Rectal smooth muscle tissue (tissue), 1 donor: ENCODE data around the gene SMAD7.

Experiments
- H3K27ac ChIP-seq: one replicate; pipeline ENCODE4 v1.7.0; 2013; ENCODE audit warnings: low read depth, low read length, inconsistent platforms
- H3K27me3 ChIP-seq: one replicate; pipeline ENCODE4 v1.7.0; 2013; ENCODE audit warnings: low read length; ENCODE audit not compliant: control insufficient read depth, insufficient read depth
- H3K36me3 ChIP-seq: one replicate; pipeline ENCODE4 v1.7.0; 2013; ENCODE audit warnings: low read length; ENCODE audit not compliant: control insufficient read depth, insufficient read depth
- H3K4me1 ChIP-seq: one replicate; pipeline ENCODE4 v1.7.0; 2013; ENCODE audit warnings: low read length; ENCODE audit not compliant: control insufficient read depth, insufficient read depth
- H3K4me3 ChIP-seq: one replicate; pipeline ENCODE4 v1.7.0; 2013; ENCODE audit warnings: low read length
- H3K9ac ChIP-seq: one replicate; pipeline ENCODE4 v1.7.0; 2013; ENCODE audit warnings: low read length

Gene SMAD7

DNA sequence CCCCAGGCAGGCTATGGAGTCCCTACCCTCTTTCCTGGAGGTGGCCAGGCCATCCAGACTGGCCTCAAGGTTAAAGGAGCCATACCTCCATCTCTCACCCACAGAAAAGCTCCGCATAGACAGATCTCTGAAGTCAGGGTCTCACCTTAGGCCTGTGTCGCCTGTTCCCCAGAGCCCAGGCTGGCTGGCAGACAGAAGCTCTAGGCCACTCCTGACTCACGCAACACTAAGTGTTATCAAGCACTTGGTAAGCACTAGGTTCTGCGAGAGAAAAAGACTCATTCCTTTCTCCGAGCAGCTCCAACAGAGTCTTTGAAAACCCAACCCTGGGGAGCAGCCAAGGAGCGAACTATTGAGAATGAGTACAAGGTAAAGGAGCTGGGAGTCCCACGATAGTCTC, 6.1 kb downstream of the SMAD7 start:
- no peaks in the 10 kb centered on the region for H3K27me3 ChIP-seq
- H3K36me3 ChIP-seq, result no peaks in the 10 kb centered on the region
- peak overlapping the region; percentile 16 for H3K27ac ChIP-seq
- H3K4me3 ChIP-seq, result no peak overlapping the region
- H3K9ac ChIP-seq, result no peak overlapping the region
- peaks cover 59% of the 10 kb centered on the region for H3K4me1 ChIP-seq

DNA sequence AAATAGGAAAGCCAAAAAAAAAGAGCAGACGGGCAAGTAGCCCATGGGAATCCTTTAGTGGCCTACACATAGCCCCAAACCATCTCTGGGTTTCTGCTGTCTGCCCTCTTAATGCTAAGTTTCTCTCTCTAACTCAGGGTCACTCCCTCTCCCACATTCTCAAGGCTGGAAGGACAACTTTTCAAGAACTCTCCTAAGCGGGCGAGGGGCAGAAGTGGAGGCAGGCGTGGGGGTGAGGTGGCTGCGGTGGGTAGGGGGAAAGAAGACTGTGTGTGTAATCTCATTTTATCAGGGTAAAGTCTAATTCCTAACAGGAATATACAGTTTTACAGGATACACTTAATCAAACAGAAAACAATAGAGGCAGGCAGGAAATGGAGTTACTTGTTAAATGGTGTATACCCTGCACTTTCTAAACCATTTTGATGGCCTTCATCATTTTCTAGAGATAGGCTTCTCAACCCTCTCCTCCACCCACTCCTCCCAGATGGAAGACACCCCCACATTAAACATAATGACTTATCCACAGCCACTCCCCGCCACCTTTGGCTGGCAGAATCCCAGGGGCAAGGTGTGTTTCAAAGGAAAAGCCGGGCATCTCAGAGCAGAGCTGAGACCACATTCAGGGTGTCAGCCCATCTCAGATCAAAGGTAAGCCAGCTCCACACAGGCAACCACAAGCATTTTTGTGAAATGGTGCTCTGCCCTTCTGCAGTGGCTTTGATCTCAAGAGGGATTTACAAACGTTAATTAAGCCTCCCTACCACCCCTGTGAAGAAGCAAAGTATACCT, 6.8 kb downstream of the SMAD7 start:
- Histone ChIP-seq H3K36me3 (no peaks in the 10 kb centered on the region), H3K27me3 (no peaks in the 10 kb centered on the region), H3K4me3 (no peak overlapping the region), H3K9ac (no peak overlapping the region), H3K27ac (peak overlapping the region; percentile 69), H3K4me1 (peaks cover 61% of the 10 kb centered on the region)

DNA sequence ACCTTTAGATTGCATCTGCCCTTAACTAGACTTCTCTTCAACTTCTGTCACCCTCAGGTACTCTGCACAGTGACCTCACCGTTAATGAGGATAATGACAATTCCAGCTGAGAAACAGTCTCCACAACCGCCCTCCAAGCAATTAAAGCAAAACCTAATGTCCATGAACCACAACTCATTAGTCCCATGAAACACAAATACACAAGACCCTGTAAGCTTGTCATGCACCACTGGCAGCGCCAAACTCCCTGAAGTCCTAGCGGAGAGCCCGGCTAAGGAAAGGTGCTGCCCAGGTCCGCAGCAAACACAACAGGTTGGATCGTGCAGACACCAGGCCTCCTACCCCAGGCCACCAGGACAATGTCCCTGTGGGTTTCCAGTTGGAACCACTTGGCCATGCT, 7.4 kb downstream of the SMAD7 start:
- H3K27me3 ChIP-seq, result no peaks in the 10 kb centered on the region

DNA sequence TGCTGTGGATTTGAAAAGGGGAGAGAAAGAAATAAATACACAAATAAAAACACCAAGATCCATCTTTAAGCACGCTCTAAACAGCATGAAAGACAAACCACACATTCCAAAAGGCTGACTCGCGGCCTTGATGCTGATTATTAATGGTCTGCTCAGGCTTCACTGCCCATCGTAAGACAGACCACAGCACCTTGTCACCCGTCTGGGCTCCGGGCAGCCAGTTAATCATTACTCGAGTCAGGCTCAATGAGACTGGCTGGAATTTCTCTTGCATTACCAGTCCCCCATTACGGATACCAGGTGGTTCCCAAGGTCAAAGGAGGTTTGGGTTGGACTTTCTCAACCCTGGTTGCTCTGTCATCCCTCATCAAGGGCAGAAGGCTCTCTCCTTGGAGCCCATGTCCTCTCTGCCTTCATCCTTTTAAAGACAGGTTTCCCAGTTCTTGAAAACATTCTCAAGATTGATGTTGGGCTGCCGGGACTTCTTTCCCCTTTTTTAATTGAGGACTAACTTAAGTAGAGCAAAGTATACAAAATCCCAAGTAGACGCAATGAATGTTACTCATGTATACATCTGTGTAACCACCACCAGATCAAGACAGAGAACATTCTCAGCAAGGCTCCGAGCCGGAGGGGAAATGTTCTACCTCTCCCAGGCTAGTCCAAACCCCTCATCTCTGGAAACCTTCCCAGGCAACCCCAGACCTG, 8.1 kb downstream of the SMAD7 start:
- no peaks in the 10 kb centered on the region for H3K27me3 ChIP-seq
- H3K4me1 ChIP-seq, result peaks cover 64% of the 10 kb centered on the region
- H3K9ac ChIP-seq, result no peak overlapping the region
- peak overlapping the region; percentile 6 for H3K4me3 ChIP-seq
- no peaks in the 10 kb centered on the region for H3K36me3 ChIP-seq
- H3K27ac ChIP-seq, result peak overlapping the region; percentile 69

More for the DNA sequence above, 7.4 kb downstream of the SMAD7 start:
- Histone ChIP-seq H3K4me3 (peak overlapping the region; percentile 6), H3K36me3 (no peaks in the 10 kb centered on the region), H3K9ac (no peak overlapping the region), H3K4me1 (peaks cover 65% of the 10 kb centered on the region), H3K27ac (peak overlapping the region; percentile 69)

DNA sequence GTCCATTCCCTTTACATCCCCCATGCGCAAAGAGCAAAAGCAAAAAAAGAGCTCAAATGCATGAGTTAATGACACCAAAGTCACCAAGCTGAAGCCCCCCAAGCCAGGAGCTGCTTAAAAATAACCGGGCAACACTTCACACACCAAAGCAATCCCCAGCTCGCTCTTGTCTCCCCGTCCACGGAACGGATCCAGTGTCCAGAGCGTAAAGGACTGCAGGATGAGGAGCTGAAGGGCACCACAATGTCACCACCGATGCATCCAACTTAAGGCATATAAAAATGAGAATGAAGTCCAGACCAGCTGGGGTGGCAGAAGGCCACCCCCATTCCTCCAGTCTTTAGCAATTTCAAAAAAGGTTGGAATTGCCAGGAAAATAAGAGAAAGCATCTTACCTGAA, 8.7 kb downstream of the SMAD7 start:
- H3K36me3 ChIP-seq, result peaks cover 2% of the 10 kb centered on the region
- peak overlapping the region; percentile 69 for H3K27ac ChIP-seq
- no peak overlapping the region for H3K9ac ChIP-seq
- no peaks in the 10 kb centered on the region for H3K27me3 ChIP-seq
- peaks cover 59% of the 10 kb centered on the region for H3K4me1 ChIP-seq
- peak overlapping the region; percentile 13 for H3K4me3 ChIP-seq

DNA sequence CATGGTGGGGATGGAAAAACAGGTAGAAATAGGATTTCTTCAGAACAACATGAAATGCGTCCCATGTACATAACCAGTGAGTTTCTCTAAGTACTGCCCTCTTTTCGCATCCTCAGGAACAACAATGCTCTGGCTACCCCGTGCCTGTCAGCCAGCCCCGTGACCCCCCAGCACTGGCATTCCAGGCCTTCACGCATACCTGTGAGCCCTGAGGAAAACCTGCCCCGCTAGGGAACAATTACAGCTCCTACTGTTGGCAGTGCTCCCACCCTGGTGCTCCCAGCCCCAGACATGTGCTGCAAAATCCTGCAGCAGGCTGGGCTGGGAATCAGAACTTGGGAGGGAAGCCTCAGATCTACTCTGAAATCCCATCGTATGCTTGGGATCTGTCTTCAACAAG, 9.1 kb downstream of the SMAD7 start:
- Histone ChIP-seq H3K4me3 (peak overlapping the region; percentile 17), H3K4me1 (peaks cover 57% of the 10 kb centered on the region), H3K36me3 (peaks cover 2% of the 10 kb centered on the region), H3K27me3 (no peaks in the 10 kb centered on the region), H3K27ac (peak overlapping the region; percentile 58), H3K9ac (no peak overlapping the region)

DNA sequence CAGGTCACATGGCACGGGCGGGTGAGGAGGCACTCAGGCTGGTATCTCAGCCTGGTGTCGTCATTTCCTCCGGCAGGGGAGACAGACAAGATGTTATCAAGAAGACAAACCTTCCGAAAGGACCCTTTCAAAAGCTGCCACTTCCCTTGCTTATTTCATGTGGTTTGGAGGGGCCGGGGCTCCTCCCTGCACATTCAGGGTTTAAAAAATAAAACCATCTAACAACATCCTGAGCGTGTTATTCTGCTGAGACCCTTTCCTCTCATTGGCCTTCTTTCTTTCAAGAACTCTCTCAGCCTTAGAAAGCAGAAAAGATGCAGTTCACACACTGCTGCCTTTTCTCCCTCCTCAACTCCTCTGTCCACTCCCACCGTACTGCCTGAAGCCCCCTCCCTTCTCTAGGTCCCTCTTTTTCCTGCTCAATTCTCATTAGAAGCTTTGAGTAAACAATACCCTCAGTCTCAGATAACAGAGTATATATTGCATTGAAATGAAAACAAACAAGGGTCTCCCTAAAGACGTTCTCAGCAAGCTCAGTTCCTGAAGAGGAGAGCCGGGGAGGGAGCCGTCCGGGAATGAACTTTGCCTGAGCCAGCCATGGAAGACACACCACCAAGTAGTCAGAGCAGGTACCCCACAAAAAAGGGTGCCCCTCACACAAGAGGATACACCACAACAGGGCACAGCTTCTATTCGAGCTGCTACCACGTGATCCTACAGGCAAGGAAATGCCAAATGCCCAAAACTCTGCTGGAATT, 9.7 kb downstream of the SMAD7 start:
- Histone ChIP-seq H3K4me3 (peak overlapping the region; percentile 17), H3K4me1 (peaks cover 52% of the 10 kb centered on the region), H3K27ac (peak overlapping the region; percentile 58)

DNA sequence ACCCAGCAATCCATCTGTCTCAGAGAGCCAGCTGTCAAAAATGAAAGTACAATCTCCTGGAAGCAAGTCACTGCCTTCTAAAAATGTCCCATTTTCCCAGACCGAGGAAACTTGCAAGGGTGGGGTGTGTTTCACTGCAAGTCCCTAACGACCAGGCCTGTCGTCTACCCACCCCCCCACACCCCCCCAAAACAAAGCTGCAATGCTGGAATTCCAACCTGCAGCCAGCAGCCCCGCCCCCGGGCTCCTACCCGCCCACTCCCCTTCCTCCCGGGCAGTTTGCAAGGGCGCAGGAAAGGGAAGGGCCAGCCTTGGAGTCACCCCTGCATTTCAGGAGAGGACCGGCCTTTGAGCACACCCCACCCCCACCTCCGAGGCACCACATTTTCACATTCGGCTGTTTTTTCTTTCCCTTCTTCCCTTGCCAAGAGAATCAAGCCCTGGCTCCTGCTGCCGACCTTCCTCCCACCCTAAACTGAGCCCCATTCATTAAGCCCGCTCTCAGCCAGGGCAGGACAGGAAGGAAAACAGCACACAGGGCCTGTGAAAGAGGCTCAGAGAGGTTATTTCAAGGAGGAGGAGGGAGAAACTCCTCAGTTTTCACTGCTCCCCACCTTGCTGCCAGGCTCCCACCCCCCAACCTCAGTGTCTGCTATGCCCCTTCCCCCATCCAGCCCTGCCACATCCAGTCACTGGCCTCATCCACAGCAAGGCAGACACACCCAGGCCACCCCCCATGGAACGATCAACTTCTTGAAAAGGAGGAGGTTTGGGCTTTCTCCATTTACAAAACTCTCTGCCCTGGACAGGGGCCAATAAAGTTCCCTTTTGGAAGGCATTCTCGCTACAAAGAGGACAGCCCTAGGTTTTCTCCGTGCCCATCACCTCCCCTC, 11.3 kb downstream of the SMAD7 start:
- H3K36me3 ChIP-seq, result peaks cover 5% of the 10 kb centered on the region
- peaks cover 51% of the 10 kb centered on the region for H3K4me1 ChIP-seq
- H3K27me3 ChIP-seq, result no peaks in the 10 kb centered on the region
- no peak overlapping the region for H3K9ac ChIP-seq
- peak overlapping the region; percentile 48 for H3K4me3 ChIP-seq
- H3K27ac ChIP-seq, result peak overlapping the region; percentile 75

More for the DNA sequence above, 9.7 kb downstream of the SMAD7 start:
- Histone ChIP-seq H3K27me3 (no peaks in the 10 kb centered on the region), H3K36me3 (peaks cover 5% of the 10 kb centered on the region), H3K9ac (no peak overlapping the region)

DNA sequence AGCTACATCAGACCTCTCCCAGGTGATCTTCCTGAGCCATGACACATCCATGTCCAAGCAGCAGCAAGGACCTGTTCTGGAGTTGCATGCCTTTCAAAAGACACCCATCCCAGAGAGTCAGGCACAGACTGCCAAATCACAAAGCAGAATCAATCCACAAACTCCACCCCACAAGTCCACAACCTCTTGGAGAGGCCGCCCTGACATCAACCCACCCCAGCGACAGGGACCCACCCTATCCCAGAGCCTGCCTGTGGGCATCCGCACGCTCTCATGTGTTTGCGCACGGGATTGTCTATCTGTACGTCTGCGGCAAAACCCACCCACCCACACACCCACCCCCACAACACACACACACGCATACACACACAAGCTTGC, 11.9 kb downstream of the SMAD7 start:
- Histone ChIP-seq H3K36me3 (peaks cover 5% of the 10 kb centered on the region), H3K27ac (peak overlapping the region; percentile 53), H3K4me3 (no peak overlapping the region), H3K4me1 (peaks cover 49% of the 10 kb centered on the region), H3K9ac (no peak overlapping the region), H3K27me3 (no peaks in the 10 kb centered on the region)

DNA sequence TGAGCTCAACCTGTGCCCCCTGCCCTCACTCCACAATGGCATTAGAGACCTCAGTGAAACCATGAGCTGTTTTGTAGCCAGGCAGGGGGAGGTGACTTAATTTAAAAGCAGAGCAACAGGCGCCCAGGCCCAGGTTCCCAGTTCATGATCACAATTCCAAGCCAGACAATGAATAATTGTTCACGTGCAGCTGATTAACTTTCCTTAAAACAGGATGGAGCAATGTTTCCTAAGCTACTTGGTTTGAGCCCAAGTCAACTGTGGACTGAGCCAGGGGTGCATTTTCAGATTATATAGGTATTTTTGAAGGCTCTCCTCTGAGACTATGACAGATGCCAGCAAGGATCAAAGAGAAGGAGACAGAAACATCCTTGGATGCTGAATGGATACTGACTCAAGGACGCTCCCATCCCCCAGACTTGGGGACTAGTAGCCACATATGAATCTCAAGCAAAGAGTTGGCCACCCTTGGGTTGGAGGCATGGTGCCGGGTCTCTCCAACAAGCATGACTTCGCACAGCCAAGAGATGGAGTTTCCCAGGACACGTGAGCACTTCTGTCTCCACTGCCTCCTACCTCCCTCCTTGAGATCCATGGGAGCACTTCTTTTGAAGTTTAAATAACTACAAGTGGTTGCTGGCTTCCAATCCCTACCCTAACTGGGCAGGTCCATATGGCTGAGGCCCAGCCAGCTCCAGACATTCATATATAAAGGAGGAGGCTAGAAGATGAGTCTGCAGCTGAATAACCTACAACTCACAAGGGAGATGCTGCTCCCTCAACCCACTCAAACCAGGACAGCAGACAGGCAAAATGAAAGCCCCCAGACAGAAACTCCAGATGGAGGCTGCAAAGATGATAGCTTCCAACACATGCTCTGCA, 12.7 kb downstream of the SMAD7 start:
- Histone ChIP-seq H3K9ac (no peak overlapping the region), H3K27ac (peak overlapping the region; percentile 28), H3K4me3 (peak overlapping the region; percentile 10), H3K27me3 (no peaks in the 10 kb centered on the region), H3K36me3 (peaks cover 5% of the 10 kb centered on the region), H3K4me1 (peaks cover 51% of the 10 kb centered on the region)

DNA sequence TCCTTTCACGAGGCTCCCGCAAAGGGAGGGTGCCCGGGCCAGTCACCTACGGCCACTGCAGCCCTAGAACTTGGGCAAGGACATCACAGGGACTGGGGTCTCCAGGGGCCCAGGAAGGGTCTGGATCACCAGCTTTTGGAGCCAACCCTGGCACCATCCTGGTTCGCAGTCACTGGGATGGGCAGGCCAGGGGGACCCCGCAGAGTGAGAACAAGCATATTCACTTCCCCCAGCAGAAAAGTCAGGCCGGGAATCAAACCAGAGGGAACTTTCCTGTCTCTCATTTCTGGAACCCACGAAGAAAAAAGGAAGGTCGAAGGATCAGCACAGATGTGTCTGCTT, 15.4 kb downstream of the SMAD7 start:
- H3K4me1 ChIP-seq, result peaks cover 65% of the 10 kb centered on the region
- peak overlapping the region; percentile 70 for H3K27ac ChIP-seq
- H3K36me3 ChIP-seq, result peaks cover 5% of the 10 kb centered on the region
- peak overlapping the region; percentile 31 for H3K4me3 ChIP-seq
- H3K27me3 ChIP-seq, result no peaks in the 10 kb centered on the region
- no peak overlapping the region for H3K9ac ChIP-seq
